WTC11 (cell line): Measurements from ENCODE around the gene ZNF415. TPM values are rescaled to one million over a fixed set of nuclear protein-coding genes. Genes with fewer than 3 reads are reported as not detected.

Experiments
- ATAC-seq: fragments of 200-7000 bp; cut with Tn5 transposase; 2 replicates; pipeline ENCODE4 v1.10.0; 2021; ENCODE audit warnings: mild to moderate bottlenecking, moderate library complexity
- CTCF ChIA-PET: fragments of 300-600 bp; sonication (Branson Sonifier 250); formaldehyde crosslinking; loops from one replicate; lab custom pipeline; 2021; ENCODE audit warnings: antibody characterized with exemption; lab: Charles Lee
- POLR2A ChIA-PET: fragments of 350-600 bp; sonication (Branson Sonifier 250); formaldehyde crosslinking; loops from one replicate; lab custom pipeline; 2021; ENCODE audit warnings: antibody characterized with exemption; lab: Charles Lee
- DNase-seq: peaks from one replicate; pipeline ENCODE4 v3.0.0; 2021; ENCODE audit warnings: low spot score
- H3K27ac Mint-ChIP-seq: 2 replicates; pipeline ENCODE4 v1.8.0; 2021; ENCODE audit warnings: mixed read lengths
- H3K27me3 Mint-ChIP-seq: 2 replicates; pipeline ENCODE4 v1.8.0; 2021; ENCODE audit warnings: low read depth, mild to moderate bottlenecking, moderate library complexity, mixed read lengths
- H3K36me3 Mint-ChIP-seq: 2 replicates; pipeline ENCODE4 v1.8.0; 2021; ENCODE audit warnings: mixed read lengths
- H3K4me1 Mint-ChIP-seq: 2 replicates; pipeline ENCODE4 v1.8.0; 2022; ENCODE audit warnings: mixed read lengths
- H3K4me3 Mint-ChIP-seq: 2 replicates; pipeline ENCODE4 v1.8.0; 2021; ENCODE audit warnings: mild to moderate bottlenecking, moderate library complexity, mixed read lengths
- H3K9me3 Mint-ChIP-seq: 2 replicates; pipeline ENCODE4 v1.8.0; 2021; ENCODE audit warnings: mixed read lengths
- ATF3 ChIP-seq: sonication (generic); formaldehyde crosslinking; conservative IDR thresholded peaks from 2 replicates; pipeline ENCODE4 v1.8.1; 2022; ENCODE audit warnings: mild to moderate bottlenecking, missing genetic modification reagents
- GRHL2 ChIP-seq: fragments of 250-450 bp; sonication (Bioruptor Pico); IDR thresholded peaks from 2 replicates; pipeline ENCODE4 v1.8.0; 2022; ENCODE audit warnings: mild to moderate bottlenecking, moderate library complexity; ENCODE audit not compliant: insufficient replicate concordance, severe bottlenecking
- IRF2 ChIP-seq: sonication (generic); formaldehyde crosslinking; IDR thresholded peaks from 2 replicates; pipeline ENCODE4 v1.8.0; 2022; ENCODE audit warnings: low read depth, missing genetic modification reagents, borderline replicate concordance
- JAZF1 ChIP-seq: fragments of 250-450 bp; sonication (Bioruptor Pico); IDR thresholded peaks from 2 replicates; pipeline ENCODE4 v1.9.0; 2021; ENCODE audit warnings: moderate library complexity, mild to moderate bottlenecking, inconsistent platforms
- JUN ChIP-seq: sonication (generic); formaldehyde crosslinking; IDR thresholded peaks from 2 replicates; pipeline ENCODE4 v1.8.0; 2023; ENCODE audit warnings: mild to moderate bottlenecking, missing genetic modification reagents
- NFATC4 ChIP-seq: fragments of 250-450 bp; sonication (Bioruptor Pico); IDR thresholded peaks from 2 replicates; pipeline ENCODE4 v1.9.0; 2021; ENCODE audit warnings: mild to moderate bottlenecking
- SMAD4 ChIP-seq: sonication (generic); formaldehyde crosslinking; IDR thresholded peaks from 2 replicates; pipeline ENCODE4 v1.8.0; 2022; ENCODE audit warnings: mild to moderate bottlenecking, missing genetic modification reagents
- TEAD4 ChIP-seq: sonication (generic); formaldehyde crosslinking; IDR thresholded peaks from 2 replicates; pipeline ENCODE4 v1.8.0; 2022; ENCODE audit warnings: mild to moderate bottlenecking, missing genetic modification reagents
- ZBTB21 ChIP-seq: sonication (generic); formaldehyde crosslinking; IDR thresholded peaks from 2 replicates; pipeline ENCODE4 v1.8.1; 2023; ENCODE audit warnings: mild to moderate bottlenecking, missing genetic modification reagents, borderline replicate concordance
- ZMAT4 ChIP-seq: fragments of 250-450 bp; sonication (Bioruptor Pico); IDR thresholded peaks from 2 replicates; pipeline ENCODE4 v1.9.0; 2021; ENCODE audit warnings: mild to moderate bottlenecking
- ZNF263 ChIP-seq: sonication (generic); formaldehyde crosslinking; IDR thresholded peaks from 2 replicates; pipeline ENCODE4 v1.8.1; 2022; ENCODE audit warnings: low read depth, mild to moderate bottlenecking, moderate library complexity, missing genetic modification reagents
- ZNF281 ChIP-seq: sonication (generic); formaldehyde crosslinking; IDR thresholded peaks from 2 replicates; pipeline ENCODE4 v1.8.0; 2023; ENCODE audit warnings: mild to moderate bottlenecking, missing genetic modification reagents
- ZNF416 ChIP-seq: fragments of 250-450 bp; sonication (Bioruptor Pico); IDR thresholded peaks from 2 replicates; pipeline ENCODE4 v1.9.0; 2021; ENCODE audit warnings: mild to moderate bottlenecking, inconsistent platforms
- ZNF425 ChIP-seq: fragments of 250-450 bp; sonication (Bioruptor Pico); conservative IDR thresholded peaks from 2 replicates; pipeline ENCODE4 v1.9.0; 2021; ENCODE audit warnings: mild to moderate bottlenecking
- ZNF512 ChIP-seq: sonication (generic); formaldehyde crosslinking; IDR thresholded peaks from 2 replicates; pipeline ENCODE4 v1.8.1; 2022; ENCODE audit warnings: missing genetic modification reagents, borderline replicate concordance
- total RNA-seq: library from RNA; stranded (reverse); gene quantifications from 3 replicates; pipeline ENCODE4 v1.2.3, GENCODE V29; 2021
- TF ChIP-seq, protein P1 (sequence below): sonication (generic); formaldehyde crosslinking; IDR thresholded peaks from 2 replicates; pipeline ENCODE4 v1.8.1; 2023; ENCODE audit warnings: mild to moderate bottlenecking, missing genetic modification reagents
- TF ChIP-seq, protein P2 (sequence below): sonication (generic); formaldehyde crosslinking; IDR thresholded peaks from 2 replicates; pipeline ENCODE4 v1.8.1; 2023; ENCODE audit warnings: mild to moderate bottlenecking, moderate library complexity, missing genetic modification reagents
- TF ChIP-seq, protein P3 (sequence below): sonication (generic); formaldehyde crosslinking; conservative IDR thresholded peaks from 2 replicates; pipeline ENCODE4 v1.8.1; 2023; ENCODE audit warnings: mild to moderate bottlenecking, low read depth, missing genetic modification reagents, moderate library complexity

ZNF415 gene
- total RNA-seq, 1 experiment from 2014 or later, result 11.2 TPM

- no peak for TF ChIP-seq ZNF512 (CRISPR knock-in tag)
- TF ChIP-seq SMAD4 (CRISPR knock-in tag), result no peak
Measured at GRCh38 chr19:53068199-53068598, 64.5 kb downstream of the ZNF415 start (continued).

DNA sequence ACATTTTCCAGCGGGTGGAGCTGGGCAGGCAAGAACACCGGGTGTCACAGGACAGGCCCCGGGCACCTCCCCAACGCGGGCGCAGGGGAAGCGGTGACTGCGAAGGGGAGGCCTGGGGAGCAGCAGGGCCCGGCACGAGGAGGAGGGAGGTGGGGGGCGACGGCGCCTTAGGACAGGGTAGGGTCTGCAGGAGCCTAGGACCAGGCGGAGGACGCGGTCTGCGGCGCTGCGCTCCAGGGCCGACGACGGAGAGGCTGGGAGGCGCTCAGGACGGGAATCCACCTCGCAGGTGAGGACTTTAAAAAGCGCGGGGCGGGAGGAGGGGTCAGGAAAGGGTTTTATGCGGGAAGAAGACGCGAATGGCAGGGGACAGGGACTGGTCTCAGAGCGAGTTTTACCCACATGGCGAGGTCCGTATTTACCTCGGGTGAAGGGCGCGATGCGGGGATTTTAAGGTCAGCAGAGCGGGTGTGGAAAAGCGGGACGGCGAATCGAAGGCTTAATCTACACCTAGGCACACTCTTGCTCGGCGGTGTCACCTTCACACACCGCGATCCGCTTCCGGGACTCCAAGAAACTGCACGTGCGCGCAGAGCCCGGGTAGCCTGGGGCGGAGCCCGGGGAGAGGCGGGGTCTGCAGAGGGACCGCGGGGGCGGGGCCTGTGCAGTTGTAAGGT, 74.7 kb downstream of the ZNF415 start:
- peak overlapping the region; percentile 93 for H3K27ac Mint-ChIP-seq
- peaks cover 47% of the 10 kb centered on the region for H3K27me3 Mint-ChIP-seq
- ATAC-seq, result peak; percentile 97
- peaks cover 13% of the 10 kb centered on the region for H3K4me1 Mint-ChIP-seq
- peak overlapping the region; percentile 82 for H3K4me3 Mint-ChIP-seq
- peaks cover 17% of the 10 kb centered on the region for H3K36me3 Mint-ChIP-seq
- POLR2A ChIA-PET, result no interaction called here
- DNase-seq, result peak; percentile 89
- CTCF ChIA-PET, result interaction anchor here (1.0 to 1.5 kb wide), 2 partner anchors 19 to 48 kb away, joined by 3 read pairs; no protein-coding TSS in a partner anchor
- peaks cover 33% of the 10 kb centered on the region for H3K9me3 Mint-ChIP-seq
- TF ChIP-seq, protein P1, sequence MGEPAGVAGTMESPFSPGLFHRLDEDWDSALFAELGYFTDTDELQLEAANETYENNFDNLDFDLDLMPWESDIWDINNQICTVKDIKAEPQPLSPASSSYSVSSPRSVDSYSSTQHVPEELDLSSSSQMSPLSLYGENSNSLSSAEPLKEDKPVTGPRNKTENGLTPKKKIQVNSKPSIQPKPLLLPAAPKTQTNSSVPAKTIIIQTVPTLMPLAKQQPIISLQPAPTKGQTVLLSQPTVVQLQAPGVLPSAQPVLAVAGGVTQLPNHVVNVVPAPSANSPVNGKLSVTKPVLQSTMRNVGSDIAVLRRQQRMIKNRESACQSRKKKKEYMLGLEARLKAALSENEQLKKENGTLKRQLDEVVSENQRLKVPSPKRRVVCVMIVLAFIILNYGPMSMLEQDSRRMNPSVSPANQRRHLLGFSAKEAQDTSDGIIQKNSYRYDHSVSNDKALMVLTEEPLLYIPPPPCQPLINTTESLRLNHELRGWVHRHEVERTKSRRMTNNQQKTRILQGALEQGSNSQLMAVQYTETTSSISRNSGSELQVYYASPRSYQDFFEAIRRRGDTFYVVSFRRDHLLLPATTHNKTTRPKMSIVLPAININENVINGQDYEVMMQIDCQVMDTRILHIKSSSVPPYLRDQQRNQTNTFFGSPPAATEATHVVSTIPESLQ (CRISPR knock-in tag), result no peak
- no peak for TF ChIP-seq JAZF1 (CRISPR knock-in tag)
- TF ChIP-seq ZNF425 (CRISPR knock-in tag), result no peak
- TF ChIP-seq IRF2 (CRISPR knock-in tag), result no peak
- TF ChIP-seq NFATC4 (CRISPR knock-in tag), result no peak
- TF ChIP-seq ZNF281 (CRISPR knock-in tag), result 0 out of 2 replicates have a peak, but pooled peaks have one; percentile 44
- no peak for TF ChIP-seq ZNF263 (CRISPR knock-in tag)
- TF ChIP-seq ZBTB21, result no peak
- TF ChIP-seq, protein P2, sequence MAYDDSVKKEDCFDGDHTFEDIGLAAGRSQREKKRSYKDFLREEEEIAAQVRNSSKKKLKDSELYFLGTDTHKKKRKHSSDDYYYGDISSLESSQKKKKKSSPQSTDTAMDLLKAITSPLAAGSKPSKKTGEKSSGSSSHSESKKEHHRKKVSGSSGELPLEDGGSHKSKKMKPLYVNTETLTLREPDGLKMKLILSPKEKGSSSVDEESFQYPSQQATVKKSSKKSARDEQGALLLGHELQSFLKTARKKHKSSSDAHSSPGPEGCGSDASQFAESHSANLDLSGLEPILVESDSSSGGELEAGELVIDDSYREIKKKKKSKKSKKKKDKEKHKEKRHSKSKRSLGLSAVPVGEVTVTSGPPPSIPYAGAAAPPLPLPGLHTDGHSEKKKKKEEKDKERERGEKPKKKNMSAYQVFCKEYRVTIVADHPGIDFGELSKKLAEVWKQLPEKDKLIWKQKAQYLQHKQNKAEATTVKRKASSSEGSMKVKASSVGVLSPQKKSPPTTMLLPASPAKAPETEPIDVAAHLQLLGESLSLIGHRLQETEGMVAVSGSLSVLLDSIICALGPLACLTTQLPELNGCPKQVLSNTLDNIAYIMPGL (CRISPR knock-in tag), result 0 out of 2 replicates have a peak, but pooled peaks have one; percentile 61
- TF ChIP-seq ZNF416 (CRISPR knock-in tag), result no peak
- TF ChIP-seq JUN (CRISPR knock-in tag), result no peak
- TF ChIP-seq GRHL2 (CRISPR knock-in tag), result no peak
- TF ChIP-seq ATF3 (CRISPR knock-in tag), result 0 out of 2 replicates have a peak, but pooled peaks have one; percentile 22
- no peak for TF ChIP-seq ZMAT4
- TF ChIP-seq, protein P3, sequence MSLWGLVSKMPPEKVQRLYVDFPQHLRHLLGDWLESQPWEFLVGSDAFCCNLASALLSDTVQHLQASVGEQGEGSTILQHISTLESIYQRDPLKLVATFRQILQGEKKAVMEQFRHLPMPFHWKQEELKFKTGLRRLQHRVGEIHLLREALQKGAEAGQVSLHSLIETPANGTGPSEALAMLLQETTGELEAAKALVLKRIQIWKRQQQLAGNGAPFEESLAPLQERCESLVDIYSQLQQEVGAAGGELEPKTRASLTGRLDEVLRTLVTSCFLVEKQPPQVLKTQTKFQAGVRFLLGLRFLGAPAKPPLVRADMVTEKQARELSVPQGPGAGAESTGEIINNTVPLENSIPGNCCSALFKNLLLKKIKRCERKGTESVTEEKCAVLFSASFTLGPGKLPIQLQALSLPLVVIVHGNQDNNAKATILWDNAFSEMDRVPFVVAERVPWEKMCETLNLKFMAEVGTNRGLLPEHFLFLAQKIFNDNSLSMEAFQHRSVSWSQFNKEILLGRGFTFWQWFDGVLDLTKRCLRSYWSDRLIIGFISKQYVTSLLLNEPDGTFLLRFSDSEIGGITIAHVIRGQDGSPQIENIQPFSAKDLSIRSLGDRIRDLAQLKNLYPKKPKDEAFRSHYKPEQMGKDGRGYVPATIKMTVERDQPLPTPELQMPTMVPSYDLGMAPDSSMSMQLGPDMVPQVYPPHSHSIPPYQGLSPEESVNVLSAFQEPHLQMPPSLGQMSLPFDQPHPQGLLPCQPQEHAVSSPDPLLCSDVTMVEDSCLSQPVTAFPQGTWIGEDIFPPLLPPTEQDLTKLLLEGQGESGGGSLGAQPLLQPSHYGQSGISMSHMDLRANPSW (CRISPR knock-in tag), result no peak
- TF ChIP-seq TEAD4, result 0 out of 2 replicates have a peak, but pooled peaks have one; percentile 30
